CD4-positive, alpha-beta T cell (primary cell): ENCODE results near the gene PADI1. TPM values are rescaled to one million over a fixed set of nuclear protein-coding genes. Genes with fewer than 3 reads are reported as not detected.

Source experiments
- ATAC-seq: fragments of 200-7000 bp; cut with Tn5 transposase; one replicate; pipeline ENCODE4 v1.10.0; 2022; ENCODE audit warnings: mild to moderate bottlenecking; ENCODE audit not compliant: poor library complexity
- CTCF ChIA-PET: fragments of 350-600 bp; sonication (Branson Sonifier 250); formaldehyde crosslinking; loops from one replicate; lab custom pipeline; 2021; ENCODE audit warnings: antibody characterized with exemption, inconsistent platforms; lab: Charles Lee
- POLR2A ChIA-PET: fragments of 350-600 bp; sonication (Branson Sonifier 250); formaldehyde crosslinking; loops from one replicate; lab custom pipeline; 2021; ENCODE audit warnings: antibody characterized with exemption, inconsistent platforms; lab: Charles Lee
- DNase-seq, 14 experiments: peaks; one replicate each; pipeline ENCODE4 v3.0.0-alpha.2; 2013 to 2020; ENCODE audit warnings: mixed read lengths in 2 of 14
- H3K27ac ChIP-seq, 2 donors: one replicate each; pipeline versions ENCODE4 v1.5.1 to v1.7.0; 2013; ENCODE audit warnings: low read length in 2 of 2, low read depth in 1 of 2, mild to moderate bottlenecking in 1 of 2
- H3K27me3 ChIP-seq, 2 experiments: 1 replicate in 1 of 2; 2 replicates in 1 of 2; pipeline versions ENCODE4 v1.6.1 to v1.7.0; 2013; ENCODE audit warnings: low read length in 2 of 2, control low read depth in 1 of 2, mild to moderate bottlenecking in 1 of 2, moderate library complexity in 1 of 2; ENCODE audit not compliant: insufficient read depth in 2 of 2, control insufficient read depth in 1 of 2
- H3K36me3 ChIP-seq: one replicate; pipeline ENCODE4 v1.6.1; 2013; ENCODE audit warnings: low read length, control low read depth; ENCODE audit not compliant: insufficient read depth
- H3K4me1 ChIP-seq: one replicate; pipeline ENCODE4 v1.6.1; 2013; ENCODE audit warnings: low read length, control low read depth; ENCODE audit not compliant: insufficient read depth
- H3K4me3 ChIP-seq: one replicate; pipeline ENCODE4 v1.5.1; 2013; ENCODE audit warnings: mild to moderate bottlenecking, low read length, moderate library complexity
- H3K9me3 ChIP-seq, 2 experiments: 1 replicate in 1 of 2; 2 replicates in 1 of 2; pipeline versions ENCODE4 v1.6.1 to v1.7.0; 2013; ENCODE audit warnings: low read length in 2 of 2, mild to moderate bottlenecking in 2 of 2, control low read depth in 1 of 2, moderate library complexity in 1 of 2; ENCODE audit not compliant: control insufficient read depth in 1 of 2, insufficient read depth in 1 of 2
- H3K27ac Mint-ChIP-seq: one replicate; pipeline ENCODE4 v1.8.0; 2020; ENCODE audit warnings: mixed read lengths
- H3K27me3 Mint-ChIP-seq: one replicate; pipeline ENCODE4 v1.8.0; 2021; ENCODE audit warnings: mixed read lengths
- H3K36me3 Mint-ChIP-seq: one replicate; pipeline ENCODE4 v1.8.0; 2021; ENCODE audit warnings: low read depth, mixed read lengths
- H3K4me1 Mint-ChIP-seq: one replicate; pipeline ENCODE4 v1.8.0; 2021; ENCODE audit warnings: low read depth, mixed read lengths
- H3K4me3 Mint-ChIP-seq: one replicate; pipeline ENCODE4 v1.8.0; 2020; ENCODE audit warnings: mild to moderate bottlenecking, mixed read lengths
- H3K9me3 Mint-ChIP-seq: one replicate; pipeline ENCODE4 v1.8.0; 2020; ENCODE audit warnings: mixed read lengths
- CTCF ChIP-seq: fragments of 200-600 bp; IDR thresholded peaks from one replicate; pipeline ENCODE4 v1.8.0; 2022; ENCODE audit warnings: antibody characterized with exemption, mild to moderate bottlenecking
- intact Hi-C, 2 experiments: fragments of 100-400 bp; cut with DNase I in 1 of 2; cut with micrococcal nuclease in 1 of 2; formaldehyde crosslinking; loops; one replicate each; pipeline versions ENCODE4 v1.15.1 to v1.9.0; 2023 to 2025; cut with DNase I, micrococcal nuclease
- total RNA-seq, 174 experiments: library from RNA in 2 of 174; stranded (reverse) in 2 of 174; gene quantifications; one replicate each; pipeline ENCODE4 v1.2.3 and lab custom pipeline; 2021 to 2026

The PADI1 gene
- total RNA-seq, 2 experiments from 2014 or later = not detected

- POLR2A ChIA-PET = no interaction called here
- H3K4me3 ChIP-seq = no peak overlapping the region
- CTCF ChIA-PET = no interaction called here
- no peak for TF ChIP-seq CTCF
- H3K27me3 Mint-ChIP-seq = peaks cover 25% of the 10 kb centered on the region
- H3K27ac Mint-ChIP-seq = no peak overlapping the region
- no peak overlapping the region for H3K4me3 Mint-ChIP-seq
- H3K36me3 ChIP-seq = no peaks in the 10 kb centered on the region
- H3K4me1 ChIP-seq = no peaks in the 10 kb centered on the region
- intact Hi-C loops = no loop called here
- no peaks in the 10 kb centered on the region for H3K4me1 Mint-ChIP-seq
- H3K36me3 Mint-ChIP-seq = no peaks in the 10 kb centered on the region
- DNase-seq (no peak), ATAC-seq (no peak)
- H3K27me3 ChIP-seq = peaks cover 2 to 9% of the 10 kb centered on the region in 2 experiments
- H3K27ac ChIP-seq = no peak overlapping the region
- no peaks in the 10 kb centered on the region for H3K9me3 Mint-ChIP-seq
- no peaks in the 10 kb centered on the region for H3K9me3 ChIP-seq
These were observed 81.7 kb downstream of the PADI1 start for GRCh38 chr1:17286646-17287045.

GRCh38 chr1:17287130-17287776, 82.3 kb downstream of the PADI1 start:
- no peak overlapping the region for H3K4me3 ChIP-seq
- H3K27ac ChIP-seq = no peak overlapping the region
- no peak for TF ChIP-seq CTCF
- no peaks in the 10 kb centered on the region for H3K36me3 ChIP-seq
- ChIA-PET POLR2A (no interaction called here), CTCF (no interaction called here)
- Mint-ChIP-seq H3K36me3 (no peaks in the 10 kb centered on the region), H3K27me3 (peaks cover 19% of the 10 kb centered on the region), H3K4me3 (no peak overlapping the region), H3K27ac (no peak overlapping the region), H3K9me3 (no peaks in the 10 kb centered on the region), H3K4me1 (no peaks in the 10 kb centered on the region)
- ATAC-seq = no peak
- H3K4me1 ChIP-seq = no peaks in the 10 kb centered on the region
- intact Hi-C loops = no loop called here
- peaks cover 2 to 9% of the 10 kb centered on the region in 2 experiments for H3K27me3 ChIP-seq
- H3K9me3 ChIP-seq = no peaks in the 10 kb centered on the region
- peak in 1 of 14 experiments; percentile 22 for DNase-seq

GRCh38 chr1:17289721-17290120, 84.8 kb downstream of the PADI1 start:
- no peak for TF ChIP-seq CTCF
- Mint-ChIP-seq H3K27me3 (peaks cover 32% of the 10 kb centered on the region), H3K4me1 (no peaks in the 10 kb centered on the region), H3K36me3 (no peaks in the 10 kb centered on the region), H3K27ac (no peak overlapping the region), H3K4me3 (no peak overlapping the region), H3K9me3 (no peaks in the 10 kb centered on the region)
- no peaks in the 10 kb centered on the region for H3K9me3 ChIP-seq
- H3K4me3 ChIP-seq = no peak overlapping the region
- intact Hi-C loops = no loop called here
- peaks cover 6 to 9% of the 10 kb centered on the region in 2 experiments for H3K27me3 ChIP-seq
- ChIA-PET POLR2A (no interaction called here), CTCF (no interaction called here)
- no peak overlapping the region for H3K27ac ChIP-seq
- H3K36me3 ChIP-seq = no peaks in the 10 kb centered on the region
- no peak for DNase-seq
- no peaks in the 10 kb centered on the region for H3K4me1 ChIP-seq
- ATAC-seq = no peak
